Ishikawa (cell line): ENCODE results near the gene CDV3.

ENCODE experiments used
- CREB1 ChIP-seq: IDR thresholded peaks from 2 replicates; pipeline ENCODE4 v1.6.1; 2012; ENCODE audit warnings: low read depth
- FOXM1 ChIP-seq: IDR thresholded peaks from 2 replicates; pipeline ENCODE4 v1.6.1; 2012; ENCODE audit warnings: low read depth, borderline replicate concordance
- REST ChIP-seq: IDR thresholded peaks from 2 replicates; pipeline ENCODE4 v1.6.1; 2012; ENCODE audit warnings: low read depth, mild to moderate bottlenecking
- TAF1 ChIP-seq: IDR thresholded peaks from 2 replicates; pipeline ENCODE4 v1.6.1; 2012; ENCODE audit warnings: low read depth, mild to moderate bottlenecking
- USF1 ChIP-seq: IDR thresholded peaks from 2 replicates; pipeline ENCODE4 v1.6.1; 2012
- YY1 ChIP-seq: IDR thresholded peaks from 2 replicates; pipeline ENCODE4 v1.6.1; 2012; ENCODE audit warnings: low read depth

- TF ChIP-seq FOXM1, result no peak
- TF ChIP-seq YY1, result no peak
- TF ChIP-seq TAF1, result peak; percentile 78
- no peak for TF ChIP-seq REST
- TF ChIP-seq CREB1, result no peak
- no peak for TF ChIP-seq USF1
Observed at GRCh38 chr3:133573629-133574194, at the start of gene CDV3.
